Femur (tissue), 1 donor: ENCODE results near the gene ERGIC3.
A peak's percentile ranks its signal among the peaks of the same experiment; 100 is the strongest.

Experiments used
- DNase-seq: peaks from one replicate; pipeline ENCODE4 v3.0.0-alpha.2; 2017

ERGIC3 gene

GRCh38 chr20:35600176-35600992 lies 58.5 kb downstream of the ERGIC3 start:
- no peak for DNase-seq

DNA sequence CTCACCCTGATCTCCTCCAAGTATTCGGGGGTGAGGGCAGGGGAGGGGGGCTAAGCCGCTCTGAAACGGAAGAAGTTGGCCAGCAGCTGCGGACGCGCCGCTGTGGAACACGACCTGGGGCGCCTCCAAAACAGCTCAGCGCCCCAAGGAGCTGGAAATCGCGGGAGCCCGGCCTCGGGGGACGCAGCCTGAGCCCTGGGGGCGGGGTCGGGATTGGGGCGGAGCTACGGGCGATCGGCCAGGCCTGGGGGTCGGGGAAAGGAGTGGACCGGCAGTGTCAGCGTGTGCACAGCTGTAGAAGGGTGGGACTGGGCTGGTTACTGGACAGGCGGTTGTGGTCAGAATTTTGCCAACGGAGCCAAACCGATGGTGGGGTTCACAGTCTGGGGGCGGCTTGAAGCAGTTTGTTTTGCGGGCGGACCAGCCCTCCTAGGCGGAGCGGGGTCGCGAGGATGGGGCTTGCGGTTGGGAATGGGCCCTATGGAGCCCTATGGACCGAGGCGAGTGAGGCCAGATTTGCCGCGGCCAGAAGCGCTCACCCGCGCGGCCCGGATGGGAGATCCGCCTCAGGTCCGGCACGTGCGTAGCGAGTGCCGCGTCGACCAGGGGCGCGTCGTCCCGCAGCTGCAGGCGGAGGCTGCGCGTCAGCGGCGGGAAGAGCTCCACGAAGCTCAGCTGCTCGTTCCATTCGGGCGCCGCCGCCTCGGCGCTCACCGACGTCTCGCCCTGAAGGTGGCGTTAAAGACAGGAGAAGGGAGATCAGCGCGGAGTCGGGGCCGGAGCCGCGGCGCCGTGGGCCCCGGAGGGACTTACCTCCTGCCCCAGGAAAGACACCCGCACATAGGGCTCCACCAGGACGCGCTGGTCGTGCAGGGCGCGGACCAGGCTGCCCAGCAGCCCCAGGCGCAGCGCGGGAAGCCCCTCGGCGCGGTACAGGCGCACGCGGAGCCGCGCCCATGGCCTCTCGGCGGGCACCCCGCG lies 59.4 kb downstream of the ERGIC3 start:
- DNase-seq: peak; percentile 90

- DNase-seq: no peak
These were observed 60.1 kb downstream of the ERGIC3 start for GRCh38 chr20:35601990-35602389.

DNA sequence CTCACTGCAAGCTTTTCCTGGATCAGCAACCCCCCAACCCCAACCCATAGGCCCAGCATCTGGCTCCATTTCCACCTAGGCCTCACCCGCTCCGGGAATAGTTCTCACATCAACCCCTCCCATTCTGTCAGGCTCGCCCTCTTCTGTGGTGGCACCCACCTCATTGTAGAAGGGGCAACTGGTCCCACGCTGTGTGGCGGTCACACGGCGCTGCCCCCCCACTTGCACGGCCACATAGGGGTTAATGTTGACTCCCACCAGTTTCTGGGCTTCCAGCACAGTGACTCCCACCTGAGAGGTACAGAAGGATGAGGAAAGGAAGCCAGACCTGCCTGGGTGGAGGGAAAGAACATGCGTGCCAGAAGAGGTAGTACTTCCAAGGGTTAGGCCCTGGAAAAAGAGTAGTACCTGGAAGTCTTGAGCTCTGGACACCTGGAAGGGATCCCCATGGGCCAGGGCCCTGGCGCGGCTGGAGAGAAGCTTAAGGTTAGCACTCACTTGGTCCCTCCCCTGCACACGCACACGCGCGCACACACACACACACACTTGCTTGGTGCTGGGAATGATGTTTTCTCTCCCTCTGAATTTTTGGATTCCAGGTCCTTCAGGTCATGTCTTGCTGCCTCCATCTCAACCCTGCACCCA lies 61.1 kb downstream of the ERGIC3 start:
- no peak for DNase-seq

GRCh38 chr20:35603695-35604448 lies 62.0 kb downstream of the ERGIC3 start:
- DNase-seq: no peak

DNA sequence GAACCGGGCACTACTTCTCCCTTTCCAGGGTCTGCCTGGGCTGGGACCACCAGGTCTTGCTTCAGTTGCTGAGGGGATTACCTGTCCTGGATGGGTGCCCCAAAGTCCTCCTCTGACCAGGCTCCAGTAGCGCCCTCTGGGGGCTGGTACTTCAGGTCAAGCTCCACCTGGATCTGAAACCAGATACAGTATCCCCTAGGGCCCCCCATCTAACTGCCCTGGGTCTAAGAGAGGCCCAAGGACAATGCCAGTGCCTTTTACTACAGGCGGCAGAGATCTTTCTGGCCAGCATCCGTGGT lies 62.5 kb downstream of the ERGIC3 start:
- DNase-seq: no peak

DNA sequence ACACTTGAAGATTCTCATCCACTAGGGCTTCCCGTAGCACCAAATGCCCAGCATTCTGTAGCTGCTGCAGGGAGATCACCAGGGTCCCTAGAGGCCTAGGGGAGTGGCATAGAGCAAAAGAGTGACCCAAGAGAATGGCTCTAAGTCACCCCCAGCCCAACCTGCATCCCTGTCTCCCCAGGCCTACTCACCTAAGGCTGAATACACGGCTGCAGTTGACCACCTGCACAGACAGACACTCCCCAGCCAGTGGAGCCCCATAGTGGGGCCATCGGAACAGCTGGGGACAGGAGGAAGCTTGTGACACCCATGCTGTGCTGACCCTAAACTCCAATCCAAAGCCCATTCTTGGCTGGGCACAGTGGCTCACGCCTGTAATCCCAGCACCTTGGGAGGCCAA lies 64.2 kb downstream of the ERGIC3 start:
- DNase-seq: no peak
